Amniotic epithelial cell (primary cell): ENCODE measurements around the gene TMEM131.
A peak's percentile ranks its signal among the peaks of the same experiment; 100 is the strongest.
"Not testable (repeated sequence)": the region's sequence is repeated elsewhere in the genome, so short reads cannot be mapped to it uniquely, and the experiment has no call there.

Experiments used
- DNase-seq: peaks from one replicate; pipeline ENCODE4 v3.0.0-alpha.2; 2010; ENCODE audit warnings: low read depth

The TMEM131 gene

GRCh38 chr2:97911206-97911921 lies 84.4 kb downstream of the TMEM131 start:
- DNase-seq = peak; percentile 83

GRCh38 chr2:97910403-97911205 lies 85.1 kb downstream of the TMEM131 start:
- DNase-seq = peak; percentile 44

- no peak for DNase-seq
Observed at GRCh38 chr2:97908208-97908676, 87.5 kb downstream of the TMEM131 start.

GRCh38 chr2:97907369-97908100 lies 88.2 kb downstream of the TMEM131 start:
- DNase-seq = no peak

DNA sequence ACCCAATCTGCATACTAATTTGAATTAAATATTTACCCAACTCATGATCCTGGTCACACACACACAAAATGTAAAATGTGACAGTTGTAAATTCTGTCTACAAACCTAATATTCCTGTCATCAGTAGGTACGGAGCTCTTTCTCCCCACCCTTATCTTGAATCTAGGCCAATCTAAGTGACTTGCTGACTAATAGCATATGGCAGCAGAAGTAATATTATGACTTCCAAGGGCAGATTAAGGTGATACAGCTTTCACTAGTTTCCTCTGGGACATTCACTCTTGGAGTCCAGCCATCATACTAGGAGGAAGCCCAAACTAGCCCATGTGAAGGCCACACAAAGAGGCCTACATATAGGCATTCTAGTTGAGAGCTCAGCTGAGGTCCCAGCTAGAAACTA lies 89.4 kb downstream of the TMEM131 start:
- no peak for DNase-seq

DNA sequence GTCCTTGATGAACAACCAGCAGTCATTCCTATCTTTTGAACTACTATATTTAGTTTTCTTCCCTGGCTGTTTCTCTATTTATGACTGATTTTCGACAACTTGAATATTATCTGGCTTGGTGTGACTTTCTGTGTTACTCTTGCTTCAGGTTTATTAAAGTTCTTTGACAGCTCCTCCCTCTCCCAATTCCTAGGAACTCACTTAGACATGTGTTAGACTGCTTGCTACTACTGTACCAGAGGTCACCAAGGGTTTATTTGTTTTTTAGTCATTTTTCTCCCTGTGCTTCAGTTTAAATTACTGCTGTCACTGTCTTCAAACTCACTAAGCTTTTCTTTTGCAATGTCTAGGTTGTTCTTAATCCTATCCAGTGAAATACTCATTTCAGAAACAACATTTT lies 90.5 kb downstream of the TMEM131 start:
- no peak for DNase-seq

GRCh38 chr2:97901862-97902261 lies 93.9 kb downstream of the TMEM131 start:
- DNase-seq = no peak

DNA sequence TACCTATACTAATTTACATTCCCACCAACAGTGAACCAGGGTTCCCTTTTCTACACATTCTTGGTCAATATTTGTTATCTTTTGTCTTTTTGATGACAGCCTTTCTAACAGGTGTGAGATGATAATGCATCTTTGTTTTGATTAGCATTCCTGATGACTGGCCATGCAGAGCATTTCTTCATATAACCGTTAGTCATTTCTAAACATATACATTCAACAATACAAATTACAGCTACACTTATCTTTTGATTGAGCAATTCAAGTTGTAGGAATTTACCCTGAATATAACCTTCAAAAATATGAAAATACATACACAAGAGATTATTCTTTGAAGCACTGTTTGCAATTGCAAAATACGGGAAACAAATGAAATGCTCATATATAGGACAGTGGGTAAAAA lies 94.9 kb downstream of the TMEM131 start:
- peak; percentile 80 for DNase-seq

- not testable (repeated sequence) for DNase-seq
Observed at GRCh38 chr2:97893042-97893441, 102.7 kb downstream of the TMEM131 start.

DNA sequence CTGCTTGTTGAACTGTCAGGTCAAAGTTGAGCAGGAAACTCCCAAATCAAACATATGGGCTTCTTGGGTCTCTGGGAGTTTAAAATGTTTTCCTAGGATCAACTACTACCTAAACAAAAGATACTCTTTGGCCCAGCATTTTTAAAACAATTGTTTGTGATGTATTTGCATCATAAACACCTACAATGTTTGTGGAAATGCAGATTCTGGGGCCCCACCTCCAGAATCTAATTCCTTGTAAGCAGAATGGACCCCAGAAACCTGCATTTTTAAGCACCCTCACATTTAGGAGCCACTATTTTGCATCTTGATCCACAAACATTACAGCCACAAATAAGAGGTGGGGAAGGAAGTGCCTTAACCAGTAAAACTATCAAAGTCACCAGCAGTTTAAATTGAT lies 104.1 kb downstream of the TMEM131 start:
- no peak for DNase-seq

- no peak for DNase-seq
Observed at GRCh38 chr2:97889156-97889555, 106.6 kb downstream of the TMEM131 start.

GRCh38 chr2:97885841-97886240 lies 109.9 kb downstream of the TMEM131 start:
- DNase-seq = no peak

- DNase-seq = no peak
Observed at GRCh38 chr2:97880334-97880733, 115.4 kb downstream of the TMEM131 start.

GRCh38 chr2:97878865-97879264 lies 116.9 kb downstream of the TMEM131 start:
- no peak for DNase-seq

- DNase-seq = not testable (repeated sequence)
Observed at GRCh38 chr2:97878317-97878716, 117.4 kb downstream of the TMEM131 start.

GRCh38 chr2:97871096-97871780 lies 124.5 kb downstream of the TMEM131 start:
- peak; percentile 88 for DNase-seq

- peak; percentile 75 for DNase-seq
Observed at GRCh38 chr2:97870396-97870843, 125.3 kb downstream of the TMEM131 start.

- DNase-seq = no peak
Observed at GRCh38 chr2:97869722-97870346, 125.9 kb downstream of the TMEM131 start.

DNA sequence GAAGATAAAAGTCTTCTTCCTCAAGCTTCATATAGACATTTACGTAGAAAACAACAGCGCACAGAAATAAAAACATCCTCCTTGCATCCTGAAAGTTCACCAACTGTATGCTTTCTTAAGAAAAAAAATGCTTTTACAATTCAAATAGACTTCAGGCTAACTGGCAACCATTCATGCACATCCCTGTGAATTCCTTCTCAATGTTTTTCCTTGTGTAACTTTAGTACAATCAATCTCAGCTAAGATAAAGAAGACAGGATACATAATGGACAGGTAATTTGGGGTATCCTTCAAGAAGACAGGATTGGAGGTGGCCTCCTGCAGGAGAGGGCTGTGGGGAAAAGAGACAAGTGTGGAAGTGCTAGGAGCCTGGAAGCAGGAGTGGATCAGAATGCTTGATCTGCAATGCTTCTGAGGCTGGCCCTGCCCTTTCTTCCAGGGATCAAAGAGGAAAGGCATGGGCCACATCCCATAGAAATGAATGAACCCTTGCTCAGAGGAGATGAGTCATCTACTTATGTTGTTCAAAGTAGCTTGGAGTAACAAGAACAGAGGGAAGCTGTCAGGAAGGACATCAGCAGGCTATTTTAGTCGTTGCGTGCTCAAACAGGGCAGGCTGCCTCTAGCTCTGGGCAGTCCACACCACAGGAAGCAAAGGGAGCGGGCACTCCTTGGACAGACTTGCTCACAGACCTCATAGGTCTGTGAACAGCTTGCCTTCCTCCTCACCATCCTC lies 126.6 kb downstream of the TMEM131 start:
- DNase-seq = peak; percentile 89

DNA sequence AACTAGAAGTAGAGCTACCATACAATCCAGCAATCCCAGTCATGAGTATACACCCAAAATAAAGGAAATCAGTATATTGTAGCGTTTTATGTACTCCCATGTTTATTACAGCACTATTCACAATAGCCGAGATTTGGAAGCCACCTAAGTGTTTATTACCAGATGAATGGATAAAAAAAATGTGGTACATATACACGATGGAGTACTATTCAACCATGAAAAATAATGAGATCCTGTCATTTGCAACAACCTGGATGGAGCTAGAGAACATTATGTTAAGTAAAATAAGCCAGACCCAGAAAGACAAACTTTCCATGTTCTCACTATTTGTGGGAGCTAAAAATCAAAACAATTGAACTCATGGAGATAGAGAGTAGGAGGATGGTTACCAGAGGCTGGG lies 131.9 kb downstream of the TMEM131 start:
- no peak for DNase-seq

- DNase-seq = no peak
Observed at GRCh38 chr2:97861177-97861576, 134.6 kb downstream of the TMEM131 start.
